Keratinocyte (primary cell): ENCODE results near the gene MLLT3.

Experiments used
- EZH2 ChIP-seq: IDR thresholded peaks from one replicate; pipeline ENCODE4 v1.6.1; 2012; ENCODE audit warnings: inconsistent platforms, mild to moderate bottlenecking, low read length, moderate library complexity
- TF ChIP-seq, protein P1 (sequence below), 3 experiments: IDR thresholded peaks in 1 of 3; conservative IDR thresholded peaks in 1 of 3; optimal IDR thresholded peaks in 1 of 3; 2 replicates in 2 of 3; 3 replicates in 1 of 3; pipeline versions ENCODE3 to v1.5.1; 2011; ENCODE audit warnings: low read length in 3 of 3, mild to moderate bottlenecking in 3 of 3, moderate library complexity in 2 of 3, control low read depth in 1 of 3, inconsistent platforms in 1 of 3; ENCODE audit not compliant: insufficient read depth in 2 of 3; ENCODE audit errors: extremely low read depth in 1 of 3

DNA sequence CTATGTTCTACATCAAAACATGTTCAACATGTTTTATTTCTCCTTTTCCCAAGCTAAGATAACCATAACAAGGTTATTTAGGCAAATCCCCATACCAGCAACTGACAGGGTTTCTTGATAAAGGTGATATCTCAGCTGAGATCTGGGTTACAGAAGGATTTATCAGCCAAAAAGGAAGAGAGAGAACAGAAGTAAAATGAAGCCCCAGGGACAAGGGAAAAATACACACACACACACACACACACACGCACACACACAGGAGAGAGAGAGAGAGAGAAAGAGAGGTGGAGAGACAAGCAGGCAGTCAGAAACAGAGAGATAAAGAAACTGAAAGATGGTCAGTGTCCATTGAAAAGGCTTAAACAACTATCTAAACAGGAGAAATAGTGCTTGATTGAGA is 19.7 kb upstream of the MLLT3 start:
- TF ChIP-seq, protein P1, sequence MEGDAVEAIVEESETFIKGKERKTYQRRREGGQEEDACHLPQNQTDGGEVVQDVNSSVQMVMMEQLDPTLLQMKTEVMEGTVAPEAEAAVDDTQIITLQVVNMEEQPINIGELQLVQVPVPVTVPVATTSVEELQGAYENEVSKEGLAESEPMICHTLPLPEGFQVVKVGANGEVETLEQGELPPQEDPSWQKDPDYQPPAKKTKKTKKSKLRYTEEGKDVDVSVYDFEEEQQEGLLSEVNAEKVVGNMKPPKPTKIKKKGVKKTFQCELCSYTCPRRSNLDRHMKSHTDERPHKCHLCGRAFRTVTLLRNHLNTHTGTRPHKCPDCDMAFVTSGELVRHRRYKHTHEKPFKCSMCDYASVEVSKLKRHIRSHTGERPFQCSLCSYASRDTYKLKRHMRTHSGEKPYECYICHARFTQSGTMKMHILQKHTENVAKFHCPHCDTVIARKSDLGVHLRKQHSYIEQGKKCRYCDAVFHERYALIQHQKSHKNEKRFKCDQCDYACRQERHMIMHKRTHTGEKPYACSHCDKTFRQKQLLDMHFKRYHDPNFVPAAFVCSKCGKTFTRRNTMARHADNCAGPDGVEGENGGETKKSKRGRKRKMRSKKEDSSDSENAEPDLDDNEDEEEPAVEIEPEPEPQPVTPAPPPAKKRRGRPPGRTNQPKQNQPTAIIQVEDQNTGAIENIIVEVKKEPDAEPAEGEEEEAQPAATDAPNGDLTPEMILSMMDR (optimal IDR thresholded peaks at IDR 0.05 in 1 of 3, IDR thresholded peaks at IDR 0.05 in 1 of 3, conservative IDR thresholded peaks at IDR 0.05 in 1 of 3; ENCODE audit: extremely low read depth in 1 of 3, insufficient read depth in 2 of 3, low read length in 3 of 3), result no peak
- TF ChIP-seq EZH2, result no peak
